Fibroblast of lung (primary cell): ENCODE results near the gene MARK4. TPM values are rescaled to one million over a fixed set of nuclear protein-coding genes. Genes with fewer than 3 reads are reported as not detected.
A peak's percentile ranks its signal among the peaks of the same experiment; 100 is the strongest.

ENCODE experiments used
- DNase-seq, 2 donors: peaks; one replicate each; pipeline versions ENCODE4 v3.0.0 to v3.0.0-alpha.2; 2010; ENCODE audit warnings: low read depth in 2 of 2
- H2AFZ ChIP-seq: 2 replicates; pipeline ENCODE4 v1.5.1; 2012; ENCODE audit warnings: low read length, control low read depth, inconsistent platforms
- H3K27ac ChIP-seq: 2 replicates; pipeline ENCODE4 v1.5.1; 2011; ENCODE audit warnings: low read length, control low read depth; ENCODE audit not compliant: insufficient read depth
- H3K27me3 ChIP-seq: 2 replicates; pipeline ENCODE4 v1.5.1; 2011; ENCODE audit warnings: mild to moderate bottlenecking, low read length; ENCODE audit not compliant: control insufficient read depth, insufficient read depth
- H3K36me3 ChIP-seq: 2 replicates; pipeline ENCODE4 v1.5.1; 2011; ENCODE audit warnings: low read length; ENCODE audit not compliant: control insufficient read depth, insufficient read depth
- H3K4me1 ChIP-seq: 2 replicates; pipeline ENCODE4 v1.5.1; 2011; ENCODE audit warnings: low read length; ENCODE audit not compliant: control insufficient read depth, insufficient read depth; ENCODE audit errors: extremely low read depth
- H3K4me2 ChIP-seq: 2 replicates; pipeline ENCODE4 v1.5.1; 2011; ENCODE audit warnings: low read length, control low read depth; ENCODE audit not compliant: insufficient read depth; ENCODE audit errors: extremely low read depth
- H3K4me3 ChIP-seq, 4 experiments: fragments of 200-600 bp in 1 of 4; sonication (generic) in 1 of 4; replicated peaks in 1 of 4; 2 replicates each; pipeline ENCODE4 v1.5.1; 2011 to 2016; ENCODE audit warnings: low read length in 4 of 4, low read depth in 3 of 4, mild to moderate bottlenecking in 3 of 4, control low read depth in 2 of 4, inconsistent platforms in 1 of 4, mixed read lengths in 1 of 4; ENCODE audit not compliant: insufficient read depth in 1 of 4; ENCODE audit errors: control extremely low read depth in 1 of 4
- H3K79me2 ChIP-seq: 2 replicates; pipeline ENCODE4 v1.5.1; 2012; ENCODE audit warnings: mild to moderate bottlenecking, low read length, inconsistent platforms; ENCODE audit not compliant: control insufficient read depth, insufficient read depth
- H3K9ac ChIP-seq: 2 replicates; pipeline ENCODE4 v1.5.1; 2011; ENCODE audit warnings: mild to moderate bottlenecking, low read length, control low read depth; ENCODE audit not compliant: insufficient read depth
- H3K9me3 ChIP-seq: 2 replicates; pipeline ENCODE4 v1.5.1; 2012; ENCODE audit warnings: low read depth, low read length; ENCODE audit not compliant: control insufficient read depth, insufficient read depth
- H4K20me1 ChIP-seq: 2 replicates; pipeline ENCODE4 v1.5.1; 2011; ENCODE audit warnings: low read length; ENCODE audit not compliant: control insufficient read depth, insufficient read depth; ENCODE audit errors: extremely low read depth
- CTCF ChIP-seq, 2 donors: IDR thresholded peaks in 1 of 2; conservative IDR thresholded peaks in 1 of 2; 1 replicate in 1 of 2; 2 replicates in 1 of 2; pipeline ENCODE4 v1.5.1; 2011 to 2012; ENCODE audit warnings: low read length in 2 of 2, control low read depth in 1 of 2, inconsistent platforms in 1 of 2, low read depth in 1 of 2, mild to moderate bottlenecking in 1 of 2
- EZH2 ChIP-seq: IDR thresholded peaks from 2 replicates; pipeline ENCODE4 v1.5.1; 2012; ENCODE audit warnings: low read length, control low read depth, mild to moderate bottlenecking; ENCODE audit errors: missing control alignments
- polyA plus RNA-seq, 2 donors: library from polyadenylated mRNA; depleted of rRNA in 1 of 2; stranded (reverse) in 1 of 2; unstranded in 1 of 2; fragments of >200 nt; gene quantifications; 2 replicates each; pipeline ENCODE4 v1.2.1, GENCODE V29; 2011 to 2012; ENCODE audit warnings: missing spikeins in 1 of 2
- total RNA-seq: library from RNA; depleted of rRNA; stranded (reverse); fragments of >200 nt; gene quantifications from 2 replicates; pipeline ENCODE4 v1.2.1, GENCODE V29; 2014

The MARK4 gene
- total and polyA plus RNA-seq, 2 donors (not counting 1 experiment from before 2014, with no cell fraction given) = 8.9 to 14.1 TPM

- TF ChIP-seq EZH2 (peak; percentile 39), CTCF (conservative IDR thresholded peaks at IDR 0.05 in 1 of 2, IDR thresholded peaks at IDR 0.05 in 1 of 2; ENCODE audit: low read depth in 1 of 2, low read length in 2 of 2) (no peak)
- Histone ChIP-seq H3K27me3 (peaks cover 9% of the 10 kb centered on the region), H4K20me1 (no peaks in the 10 kb centered on the region), H2AFZ (no peak overlapping the region), H3K27ac (no peak overlapping the region), H3K9ac (no peak overlapping the region), H3K9me3 (no peaks in the 10 kb centered on the region), H3K79me2 (no peaks in the 10 kb centered on the region), H3K4me2 (peak overlapping the region; percentile 75), H3K36me3 (no peaks in the 10 kb centered on the region), H3K4me1 (no peaks in the 10 kb centered on the region), H3K4me3 (peak overlapping the region in 2 of 4 experiments; percentile 5 to 45)
- no peak for DNase-seq
Measured at GRCh38 chr19:45323671-45324081, 72.6 kb downstream of the MARK4 start.

GRCh38 chr19:45324349-45324907 lies 73.4 kb downstream of the MARK4 start:
- H3K27ac ChIP-seq = no peak overlapping the region
- H3K9ac ChIP-seq = no peak overlapping the region
- H3K4me3 ChIP-seq = no peak overlapping the region
- H2AFZ ChIP-seq = no peak overlapping the region
- H3K79me2 ChIP-seq = no peaks in the 10 kb centered on the region
- peaks cover 9% of the 10 kb centered on the region for H3K27me3 ChIP-seq
- no peak overlapping the region for H3K4me2 ChIP-seq
- H3K4me1 ChIP-seq = no peaks in the 10 kb centered on the region
- no peak for TF ChIP-seq CTCF (conservative IDR thresholded peaks at IDR 0.05 in 1 of 2, IDR thresholded peaks at IDR 0.05 in 1 of 2; ENCODE audit: low read depth in 1 of 2, low read length in 2 of 2)
- TF ChIP-seq EZH2 = no peak
- H4K20me1 ChIP-seq = no peaks in the 10 kb centered on the region
- H3K9me3 ChIP-seq = no peaks in the 10 kb centered on the region
- no peaks in the 10 kb centered on the region for H3K36me3 ChIP-seq
- DNase-seq = no peak

GRCh38 chr19:45327404-45328143 lies 76.5 kb downstream of the MARK4 start:
- TF ChIP-seq CTCF (conservative IDR thresholded peaks at IDR 0.05 in 1 of 2, IDR thresholded peaks at IDR 0.05 in 1 of 2; ENCODE audit: low read depth in 1 of 2, low read length in 2 of 2) (no peak), EZH2 (no peak)
- no peaks in the 10 kb centered on the region for H3K4me1 ChIP-seq
- H3K4me2 ChIP-seq = no peak overlapping the region
- no peak overlapping the region for H2AFZ ChIP-seq
- no peak overlapping the region for H3K4me3 ChIP-seq
- no peaks in the 10 kb centered on the region for H3K79me2 ChIP-seq
- H3K36me3 ChIP-seq = no peaks in the 10 kb centered on the region
- no peaks in the 10 kb centered on the region for H4K20me1 ChIP-seq
- H3K9ac ChIP-seq = no peak overlapping the region
- no peak for DNase-seq
- peaks cover 9% of the 10 kb centered on the region for H3K27me3 ChIP-seq
- no peaks in the 10 kb centered on the region for H3K9me3 ChIP-seq
- H3K27ac ChIP-seq = no peak overlapping the region
